VCaP (cell line): ENCODE results near the gene SELENOO.

Experiments used
- H3K27ac ChIP-seq: fragments of 450-650 bp; 2 replicates; pipeline ENCODE4 v1.5.1; 2017
- CTCF ChIP-seq: fragments of 450-650 bp; conservative IDR thresholded peaks from 2 replicates; pipeline ENCODE4 v1.5.1; 2017; ENCODE audit warnings: mild to moderate bottlenecking, moderate library complexity

SELENOO gene

GRCh38 chr22:50215297-50216054, 14.7 kb downstream of the SELENOO start:
- no peak overlapping the region for H3K27ac ChIP-seq

GRCh38 chr22:50216055-50216683, 15.4 kb downstream of the SELENOO start:
- H3K27ac ChIP-seq = no peak overlapping the region
- TF ChIP-seq CTCF = no peak

More at GRCh38 chr22:50215297-50216054, 14.7 kb downstream of the SELENOO start:
- no peak for TF ChIP-seq CTCF

GRCh38 chr22:50216684-50217520, 16.1 kb downstream of the SELENOO start:
- TF ChIP-seq CTCF = no peak
- H3K27ac ChIP-seq = no peak overlapping the region

- H3K27ac ChIP-seq = no peak overlapping the region
- no peak for TF ChIP-seq CTCF
Observed at GRCh38 chr22:50217543-50218152, 16.8 kb downstream of the SELENOO start.

- no peak overlapping the region for H3K27ac ChIP-seq
Observed at GRCh38 chr22:50218153-50218995, 17.6 kb downstream of the SELENOO start.

More at GRCh38 chr22:50218153-50218995, 17.6 kb downstream of the SELENOO start:
- TF ChIP-seq CTCF = no peak
